Left lung (tissue), 10 donors: ENCODE results near the gene VTI1A. TPM values are rescaled to one million over a fixed set of nuclear protein-coding genes. Genes with fewer than 3 reads are reported as not detected.

ENCODE experiments used
- ATAC-seq: fragments of 200-7000 bp; cut with Tn5 transposase; one replicate; pipeline ENCODE4 v1.9.1; 2020; ENCODE audit warnings: moderate library complexity
- DNase-seq, 4 donors: peaks; one replicate each; pipeline ENCODE4 v3.0.0-alpha.2; 2013 to 2020
- H3K27ac ChIP-seq, 2 donors: fragments of 200-600 bp; sonication (generic) in 1 of 2; one replicate each; pipeline versions ENCODE4 v1.5.0 to v1.8.0; 2020 to 2021
- H3K27me3 ChIP-seq, 2 donors: fragments of 200-600 bp; sonication (generic) in 1 of 2; one replicate each; pipeline versions ENCODE4 v1.5.0 to v1.8.0; 2020 to 2021
- H3K36me3 ChIP-seq, 2 donors: fragments of 200-600 bp; sonication (generic) in 1 of 2; one replicate each; pipeline versions ENCODE4 v1.5.0 to v1.8.0; 2020 to 2021
- H3K4me1 ChIP-seq, 2 donors: fragments of 200-600 bp; one replicate each; pipeline ENCODE4 v1.8.0; 2021
- H3K4me3 ChIP-seq, 2 donors: fragments of 200-600 bp; sonication (generic) in 1 of 2; one replicate each; pipeline versions ENCODE4 v1.5.0 to v1.8.0; 2020 to 2021; ENCODE audit warnings: mild to moderate bottlenecking in 1 of 2
- H3K9me3 ChIP-seq, 2 donors: fragments of 200-600 bp; sonication (generic) in 1 of 2; one replicate each; pipeline versions ENCODE4 v1.5.0 to v1.8.0; 2020 to 2021
- intact Hi-C, 2 donors: fragments of 100-400 bp; cut with DNase I; formaldehyde crosslinking; loops; one replicate each; pipeline versions ENCODE4 v1.11.2 to v1.14.2; 2022
- polyA plus RNA-seq, 6 donors: library from polyadenylated mRNA; unstranded; fragments of 120-200 nt; gene quantifications; one replicate each; pipeline ENCODE4 v1.2.1, GENCODE V29; 2013; ENCODE audit not compliant: insufficient read length in 6 of 6
- total RNA-seq, 2 donors: library from RNA; stranded (reverse); fragmentation: NEBNext Ultra II Directional; extraction: Animal tissue kit (Norgen Biotek cat#: 25700); gene quantifications; one replicate each; pipeline ENCODE4 v1.2.1, GENCODE V29; 2021
- TF ChIP-seq, protein P1 (sequence below), 2 donors: fragments of 200-600 bp; sonication (generic) in 1 of 2; IDR thresholded peaks; one replicate each; pipeline versions ENCODE4 v1.5.0 to v1.8.0; 2021; ENCODE audit warnings: antibody characterized with exemption in 2 of 2
- donor health status: DM: no; HTN: yes; CAD: no.
- donor health status: DM: no; HTN: no; CAD: no.

Gene VTI1A
- total and polyA plus RNA-seq, 8 donors, result 13.6 to 39.0 (median 17.7) TPM

DNA sequence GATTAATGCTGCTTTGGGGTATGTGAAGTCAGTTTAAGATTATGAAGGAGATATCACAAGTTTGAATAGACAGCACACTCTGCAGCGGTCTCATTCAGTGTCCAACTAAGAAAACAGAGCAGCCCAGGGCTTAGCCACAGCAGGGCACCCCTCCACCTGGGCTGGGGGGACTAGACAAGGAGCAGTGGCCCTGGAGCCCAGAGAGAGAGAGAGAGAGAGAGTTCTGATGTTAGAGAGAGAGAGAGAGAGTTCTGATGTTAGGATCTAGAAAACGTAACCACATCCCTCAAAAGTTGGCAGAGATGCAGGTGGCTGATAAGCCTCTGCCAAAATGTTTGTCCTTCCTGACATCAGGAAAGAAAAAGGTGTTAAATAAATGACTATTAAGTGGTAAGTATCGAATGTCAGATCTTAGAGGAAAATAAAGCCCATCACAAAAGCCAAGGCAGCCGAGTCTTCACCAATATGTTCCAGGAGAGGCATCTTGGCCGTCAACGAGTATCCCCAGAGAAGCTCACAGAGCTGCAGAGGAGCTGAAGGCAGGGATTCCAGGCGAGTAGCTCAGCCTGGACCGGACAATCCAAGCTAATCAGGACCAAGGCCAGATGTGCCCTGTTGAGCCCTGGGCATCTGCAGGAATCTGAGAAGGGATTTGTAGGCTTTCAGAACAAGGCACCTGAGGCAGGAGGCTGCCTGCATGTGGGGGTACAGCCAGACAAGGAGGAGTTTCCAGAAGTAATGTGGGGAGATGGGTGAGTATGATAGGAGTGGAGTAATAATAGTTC is 352.9 kb downstream of the VTI1A start:
- intact Hi-C loops, result no loop called here
- TF ChIP-seq, protein P1, sequence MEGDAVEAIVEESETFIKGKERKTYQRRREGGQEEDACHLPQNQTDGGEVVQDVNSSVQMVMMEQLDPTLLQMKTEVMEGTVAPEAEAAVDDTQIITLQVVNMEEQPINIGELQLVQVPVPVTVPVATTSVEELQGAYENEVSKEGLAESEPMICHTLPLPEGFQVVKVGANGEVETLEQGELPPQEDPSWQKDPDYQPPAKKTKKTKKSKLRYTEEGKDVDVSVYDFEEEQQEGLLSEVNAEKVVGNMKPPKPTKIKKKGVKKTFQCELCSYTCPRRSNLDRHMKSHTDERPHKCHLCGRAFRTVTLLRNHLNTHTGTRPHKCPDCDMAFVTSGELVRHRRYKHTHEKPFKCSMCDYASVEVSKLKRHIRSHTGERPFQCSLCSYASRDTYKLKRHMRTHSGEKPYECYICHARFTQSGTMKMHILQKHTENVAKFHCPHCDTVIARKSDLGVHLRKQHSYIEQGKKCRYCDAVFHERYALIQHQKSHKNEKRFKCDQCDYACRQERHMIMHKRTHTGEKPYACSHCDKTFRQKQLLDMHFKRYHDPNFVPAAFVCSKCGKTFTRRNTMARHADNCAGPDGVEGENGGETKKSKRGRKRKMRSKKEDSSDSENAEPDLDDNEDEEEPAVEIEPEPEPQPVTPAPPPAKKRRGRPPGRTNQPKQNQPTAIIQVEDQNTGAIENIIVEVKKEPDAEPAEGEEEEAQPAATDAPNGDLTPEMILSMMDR (IDR thresholded peaks at IDR 0.05), result no peak
- no peaks in the 10 kb centered on the region for H3K4me1 ChIP-seq
- H3K27me3 ChIP-seq, result no peaks in the 10 kb centered on the region
- DNase-seq, result no peak
- no peak for ATAC-seq
- H3K27ac ChIP-seq, result no peak overlapping the region
- peaks cover 0 to 3% of the 10 kb centered on the region in 2 donors for H3K36me3 ChIP-seq
- H3K9me3 ChIP-seq, result no peaks in the 10 kb centered on the region
- H3K4me3 ChIP-seq, result no peak overlapping the region

GRCh38 chr10:112801004-112801403 is 354.0 kb downstream of the VTI1A start:
- intact Hi-C loops, result no loop called here
- no peak overlapping the region for H3K27ac ChIP-seq
- no peak for DNase-seq

DNA sequence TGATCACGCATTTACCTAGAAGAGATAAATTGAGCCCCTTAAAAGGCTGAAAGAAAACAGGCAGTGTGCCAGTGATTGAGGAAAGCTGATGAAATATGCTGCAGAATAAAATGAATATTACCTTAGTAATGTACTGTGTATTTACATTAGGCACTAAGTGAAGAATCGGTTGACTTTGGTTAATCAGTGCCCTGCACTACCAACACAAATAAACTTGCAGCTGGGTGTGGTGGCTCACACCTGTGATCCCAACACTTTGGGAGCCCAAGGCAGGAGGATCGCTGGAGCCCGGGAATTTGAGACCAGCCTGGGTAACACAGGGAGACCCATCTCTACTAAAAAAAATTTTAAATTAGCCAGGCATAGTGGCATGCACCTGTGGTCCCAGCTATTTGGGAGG is 354.7 kb downstream of the VTI1A start:
- intact Hi-C loops, result no loop called here
- no peak for ATAC-seq
- Histone ChIP-seq H3K27ac (no peak overlapping the region), H3K36me3 (peaks cover 0 to 3% of the 10 kb centered on the region in 2 donors), H3K27me3 (no peaks in the 10 kb centered on the region), H3K9me3 (no peaks in the 10 kb centered on the region), H3K4me3 (no peak overlapping the region), H3K4me1 (no peaks in the 10 kb centered on the region)
- TF ChIP-seq, protein P1 (IDR thresholded peaks at IDR 0.05), result no peak
- DNase-seq, result no peak

More at GRCh38 chr10:112801004-112801403, 354.0 kb downstream of the VTI1A start:
- ATAC-seq, result no peak
- H3K36me3 ChIP-seq, result peaks cover 0 to 3% of the 10 kb centered on the region in 2 donors
- H3K27me3 ChIP-seq, result no peaks in the 10 kb centered on the region
- no peaks in the 10 kb centered on the region for H3K4me1 ChIP-seq
- H3K9me3 ChIP-seq, result no peaks in the 10 kb centered on the region
- TF ChIP-seq, protein P1 (IDR thresholded peaks at IDR 0.05), result no peak
- H3K4me3 ChIP-seq, result no peak overlapping the region

DNA sequence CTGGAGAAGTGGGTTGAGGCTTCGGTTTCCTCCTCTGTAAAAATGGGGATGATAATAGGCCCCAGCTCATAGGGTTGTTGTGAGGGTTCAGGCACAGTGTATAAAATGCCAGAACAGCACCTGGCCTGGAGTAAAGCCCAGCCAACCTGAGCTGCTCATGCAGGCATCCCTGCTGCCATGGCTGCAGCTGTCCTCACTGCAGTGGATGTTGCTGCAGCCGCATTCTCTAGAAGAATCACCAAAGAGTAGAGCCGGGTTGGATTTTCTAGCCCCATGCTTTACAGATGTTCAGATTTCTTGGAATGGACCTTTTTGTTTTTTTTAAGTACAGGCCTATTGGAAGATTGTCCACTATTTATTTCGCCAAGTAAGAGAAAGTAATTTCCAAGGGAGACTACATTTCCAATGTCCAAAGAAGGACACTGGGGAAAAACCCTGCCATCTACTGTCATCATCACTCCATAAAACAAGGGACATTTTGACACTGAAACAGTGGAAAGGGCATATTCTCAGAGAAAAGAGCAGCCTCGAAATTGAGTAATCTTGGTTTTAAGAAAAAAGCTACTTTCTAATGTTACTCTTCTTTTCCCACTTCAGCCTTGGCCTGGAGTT is 355.5 kb downstream of the VTI1A start:
- Histone ChIP-seq H3K4me3 (no peak overlapping the region), H3K27me3 (no peaks in the 10 kb centered on the region), H3K4me1 (no peaks in the 10 kb centered on the region), H3K27ac (no peak overlapping the region), H3K9me3 (no peaks in the 10 kb centered on the region), H3K36me3 (peaks cover 0 to 3% of the 10 kb centered on the region in 2 donors)
- intact Hi-C loops, result no loop called here
- no peak for ATAC-seq
- no peak for DNase-seq
- TF ChIP-seq, protein P1 (IDR thresholded peaks at IDR 0.05), result no peak

GRCh38 chr10:112803961-112804401 is 357.0 kb downstream of the VTI1A start:
- H3K27ac ChIP-seq, result no peak overlapping the region
- H3K4me1 ChIP-seq, result no peaks in the 10 kb centered on the region
- H3K36me3 ChIP-seq, result no peaks in the 10 kb centered on the region
- DNase-seq, result no peak
- ATAC-seq, result peak; percentile 69
- no peaks in the 10 kb centered on the region for H3K27me3 ChIP-seq
- intact Hi-C loops, result no loop called here
- no peak overlapping the region for H3K4me3 ChIP-seq
- H3K9me3 ChIP-seq, result no peaks in the 10 kb centered on the region
- TF ChIP-seq, protein P1 (IDR thresholded peaks at IDR 0.05), result no peak
